Activated T-cell treated with anti-CD3 and anti-CD28 coated beads, Interleukin-2, amount 50 U/mL, for 48 hours (primary cell): Measurements from ENCODE around the gene NTN4.
"Not testable (repeated sequence)": the region's sequence is repeated elsewhere in the genome, so short reads cannot be mapped to it uniquely, and the experiment has no call there.

ENCODE experiments used
- DNase-seq, 2 experiments: peaks; one replicate each; pipeline ENCODE4 v3.0.0-alpha.2; 2020

Gene NTN4

DNA sequence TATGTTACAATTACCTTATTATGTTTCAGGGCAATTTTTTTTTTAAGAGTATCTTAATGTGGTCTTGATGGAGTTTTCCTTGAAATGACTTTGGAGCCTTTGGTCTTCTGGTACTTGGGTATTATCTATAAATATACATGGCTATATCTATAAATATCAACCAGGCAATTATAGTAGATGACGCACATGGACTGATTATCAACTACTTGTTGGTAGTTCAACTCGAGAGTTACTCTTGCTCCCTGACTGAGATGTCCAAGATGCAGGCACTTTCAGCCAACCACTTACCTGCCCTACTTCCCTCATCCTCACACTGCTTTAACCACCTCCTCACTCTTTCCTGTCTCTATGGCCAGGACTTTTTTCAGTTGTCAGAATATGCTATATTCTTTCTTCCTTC, 85.4 kb downstream of the NTN4 start:
- no peak for DNase-seq

- DNase-seq: no peak
These were observed 86.6 kb downstream of the NTN4 start for GRCh38 chr12:95703986-95704385.

DNA sequence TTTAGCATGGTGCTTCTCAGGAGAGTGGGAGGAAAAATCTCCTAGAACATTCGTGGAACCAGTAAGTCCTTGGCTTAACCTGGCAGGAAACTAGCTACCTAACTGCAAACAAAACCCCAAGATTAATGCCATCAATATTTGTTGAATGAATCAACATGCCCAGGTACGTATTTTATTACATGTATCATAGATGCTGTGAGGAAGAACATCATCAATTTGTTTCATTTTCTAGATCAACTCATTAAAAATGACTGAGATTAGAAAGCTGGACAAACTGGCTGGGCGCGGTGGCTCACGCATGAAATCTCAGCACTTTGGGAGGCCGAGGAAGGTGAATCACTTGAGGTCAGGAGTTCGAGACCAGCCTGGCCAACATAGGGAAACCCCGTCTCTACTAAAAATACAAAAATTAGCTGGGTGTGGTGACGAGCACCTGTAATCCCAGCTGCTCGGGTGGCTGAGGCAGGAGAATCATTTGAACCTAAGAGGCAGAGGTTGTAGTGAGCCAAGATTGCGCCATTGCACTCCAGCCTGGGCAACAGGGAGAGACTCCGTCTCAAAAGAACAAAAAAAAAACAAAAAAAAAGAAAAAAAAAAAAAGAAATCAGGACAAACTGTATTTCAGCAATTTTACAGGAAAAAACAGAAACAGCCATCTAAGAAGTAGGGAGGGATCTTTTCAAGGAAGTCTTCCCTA, 88.7 kb downstream of the NTN4 start:
- DNase-seq: no peak

GRCh38 chr12:95701275-95701674, 89.3 kb downstream of the NTN4 start:
- no peak for DNase-seq

DNA sequence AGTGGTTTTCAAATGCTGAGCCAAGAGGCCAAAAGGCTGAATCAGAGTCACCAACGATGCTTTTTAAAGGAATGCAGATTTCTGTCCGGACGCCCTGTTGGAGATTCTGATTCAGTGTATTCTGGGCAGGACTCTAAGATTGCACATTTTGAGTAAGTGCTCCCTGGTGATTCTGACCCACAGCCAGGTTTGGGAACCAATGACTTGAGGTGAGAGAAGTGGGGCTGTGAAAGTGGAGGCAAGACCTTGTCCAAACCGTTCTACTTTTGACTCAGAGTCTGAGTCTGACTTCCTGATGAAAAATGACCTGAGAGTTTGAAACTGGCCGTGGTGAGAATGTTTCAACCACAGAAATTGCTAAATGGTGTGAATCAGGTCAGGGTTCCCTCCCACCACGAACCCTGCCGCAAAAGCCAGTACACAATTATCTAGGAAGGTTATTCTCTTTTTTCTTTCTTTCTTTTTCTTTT, 90.2 kb downstream of the NTN4 start:
- DNase-seq: peak; percentile 27 to 28

- no peak for DNase-seq
These were observed 91.0 kb downstream of the NTN4 start for GRCh38 chr12:95699579-95699978.

- DNase-seq: no peak
These were observed 96.4 kb downstream of the NTN4 start for GRCh38 chr12:95694136-95694535.

DNA sequence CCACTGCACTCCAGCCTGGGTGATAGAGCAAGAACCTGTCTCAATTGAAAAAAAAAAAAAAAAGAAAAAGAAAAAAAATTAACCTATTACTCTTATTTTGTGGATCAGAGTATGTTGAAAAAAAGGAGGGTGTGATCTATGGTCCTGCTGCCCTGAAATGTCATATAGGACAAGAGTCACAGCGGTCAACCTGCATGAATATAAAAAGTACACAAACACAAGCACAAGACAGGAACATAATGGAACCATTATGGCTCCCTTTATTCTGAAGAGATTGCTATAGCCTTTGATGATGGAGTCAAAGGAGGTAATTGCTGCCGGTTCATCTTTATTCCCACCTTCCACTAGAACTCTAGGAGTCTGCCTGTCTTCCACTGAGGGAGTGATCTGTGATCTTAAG, 96.9 kb downstream of the NTN4 start:
- no peak for DNase-seq

DNA sequence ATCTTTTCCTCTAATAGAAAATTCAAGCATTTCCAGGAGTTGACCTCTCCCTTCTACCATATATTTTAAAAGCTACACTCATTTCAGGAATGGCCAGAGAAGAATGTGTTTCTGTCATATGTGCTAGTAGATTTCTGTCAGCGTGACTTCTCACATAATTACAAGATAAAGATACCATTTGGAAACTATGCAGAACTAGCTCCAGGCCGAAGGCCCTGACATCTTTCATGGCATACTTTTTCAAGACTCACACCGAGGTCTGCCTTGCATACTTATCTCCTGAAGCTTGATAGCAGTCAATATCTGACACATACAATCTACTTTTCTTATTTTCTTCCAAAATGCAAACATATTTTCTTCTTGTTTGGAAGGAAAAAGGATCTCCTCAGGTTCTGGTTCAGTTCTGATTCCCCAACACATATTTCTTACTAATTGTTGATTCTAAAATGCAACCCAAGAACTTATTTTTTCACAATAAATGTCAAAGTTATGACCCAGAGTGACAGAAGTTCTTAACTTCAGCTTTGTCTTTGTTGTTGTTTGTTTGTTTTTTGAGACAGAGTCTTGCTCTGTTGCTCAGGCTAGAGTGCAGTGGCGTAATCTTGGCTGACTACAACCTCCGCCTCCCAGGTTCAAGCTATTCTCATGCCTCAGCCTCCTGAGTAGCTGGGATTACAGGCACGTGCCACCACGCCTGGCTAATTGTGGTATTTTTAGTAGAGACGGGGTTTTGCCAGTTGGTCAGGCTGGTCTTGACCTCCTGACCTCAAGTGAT, 99.5 kb downstream of the NTN4 start:
- DNase-seq: no peak

GRCh38 chr12:95687937-95688336, 102.6 kb downstream of the NTN4 start:
- no peak for DNase-seq

- DNase-seq: no peak
These were observed 107.1 kb downstream of the NTN4 start for GRCh38 chr12:95683418-95683817.

GRCh38 chr12:95681210-95681765, 109.3 kb downstream of the NTN4 start:
- DNase-seq: no peak

- DNase-seq: no peak
These were observed 111.9 kb downstream of the NTN4 start for GRCh38 chr12:95678684-95679083.

DNA sequence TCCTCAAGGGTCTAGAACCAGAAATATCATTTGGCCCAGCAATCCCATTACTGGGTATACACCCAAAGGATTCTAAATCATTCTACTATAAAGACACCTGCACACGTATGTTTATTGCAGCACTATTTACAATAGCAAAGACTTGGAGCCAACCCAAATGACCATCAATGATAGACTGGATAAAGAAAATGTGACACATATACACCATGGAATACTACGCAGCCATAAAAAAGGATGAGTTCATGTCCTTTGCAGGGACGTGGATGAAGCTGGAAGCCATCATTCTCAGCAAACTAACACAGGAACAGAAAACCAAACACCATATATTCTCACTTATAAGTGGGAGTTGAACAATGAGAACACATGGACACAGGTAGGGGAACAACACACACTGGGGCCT, 112.8 kb downstream of the NTN4 start:
- DNase-seq: not testable (repeated sequence)

- DNase-seq: no peak
These were observed 115.9 kb downstream of the NTN4 start for GRCh38 chr12:95674631-95675030.

DNA sequence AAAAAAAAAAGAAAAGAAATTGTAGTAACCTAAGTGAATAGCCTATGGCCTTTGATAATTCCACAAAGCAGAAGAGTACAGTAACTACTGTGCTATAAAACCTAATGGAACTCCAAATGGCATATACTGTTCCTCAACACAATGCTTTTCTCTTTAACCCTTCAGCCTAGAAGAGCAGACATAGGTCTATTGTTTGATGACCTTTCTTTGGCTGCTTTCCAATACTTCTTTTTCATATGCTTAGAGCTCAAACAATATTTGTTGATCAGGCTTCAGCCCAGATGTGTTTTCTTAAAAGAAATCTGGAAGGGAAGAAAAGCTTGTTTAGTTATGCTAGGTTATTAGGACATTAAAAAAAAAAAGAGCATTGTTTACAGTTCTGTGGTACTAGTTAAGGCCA, 116.4 kb downstream of the NTN4 start:
- DNase-seq: no peak

DNA sequence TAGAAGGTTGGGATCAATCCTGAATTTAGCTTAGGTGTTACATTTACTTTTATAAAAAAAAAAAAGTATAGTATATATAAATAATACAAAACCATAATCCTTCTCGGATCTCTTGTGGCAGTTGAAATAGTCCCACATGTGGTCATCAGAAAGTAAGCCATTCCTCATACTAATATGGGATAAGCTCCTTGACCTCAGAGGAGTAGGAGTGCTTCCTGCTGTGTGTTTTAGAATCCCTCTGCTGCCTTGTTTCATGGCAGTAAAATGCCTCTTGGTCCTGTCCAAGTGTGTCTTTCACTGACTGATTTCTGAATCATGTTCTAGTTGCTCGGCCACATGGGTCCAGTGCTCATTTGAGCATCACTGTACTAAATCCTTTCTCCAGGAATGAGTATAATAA, 117.0 kb downstream of the NTN4 start:
- no peak for DNase-seq

- no peak for DNase-seq
These were observed 118.4 kb downstream of the NTN4 start for GRCh38 chr12:95672166-95672565.

- no peak for DNase-seq
These were observed 119.3 kb downstream of the NTN4 start for GRCh38 chr12:95671265-95671664.

GRCh38 chr12:95663525-95663924, 127.0 kb downstream of the NTN4 start:
- no peak for DNase-seq

DNA sequence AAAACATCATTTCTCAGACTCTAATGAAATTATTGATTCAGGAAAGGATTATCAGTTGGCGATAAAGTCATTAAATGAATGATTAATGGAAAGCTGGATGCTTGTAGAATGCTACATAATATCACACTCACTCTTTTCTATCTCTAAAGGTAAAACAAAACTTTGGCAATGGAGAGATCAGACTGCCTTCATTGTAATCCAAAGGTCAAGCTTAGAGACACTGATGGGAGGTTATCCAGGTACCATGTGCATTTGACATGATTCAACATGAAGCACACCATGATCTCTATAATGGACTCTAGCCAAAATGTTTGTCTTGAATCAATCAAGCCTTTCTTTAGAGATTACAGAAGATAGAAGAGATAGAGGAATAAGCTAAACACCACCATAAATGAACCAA, 129.2 kb downstream of the NTN4 start:
- DNase-seq: no peak

DNA sequence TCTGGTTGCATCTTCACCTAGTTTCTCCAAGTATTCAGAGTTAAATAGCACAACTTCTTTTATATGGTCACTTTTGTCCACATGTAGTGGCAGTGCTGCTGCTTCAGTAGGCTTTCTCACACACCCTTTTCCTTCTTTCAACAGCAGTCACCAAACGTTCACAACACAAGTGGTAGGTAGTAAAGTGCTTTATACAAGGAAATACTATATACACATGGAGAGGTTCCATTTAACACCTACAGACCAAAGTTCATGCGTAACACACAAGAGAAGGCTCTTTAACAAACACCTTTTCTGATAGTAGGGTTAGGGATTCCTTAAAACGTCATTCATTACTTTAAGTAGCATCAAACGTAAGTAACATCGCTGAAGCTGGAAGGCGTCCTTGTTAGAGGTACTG, 132.2 kb downstream of the NTN4 start:
- DNase-seq: no peak

GRCh38 chr12:95654665-95655064, 135.9 kb downstream of the NTN4 start:
- DNase-seq: not testable (repeated sequence)
